ENCODE results near the gene LRP5.

The LRP5 gene

DNA sequence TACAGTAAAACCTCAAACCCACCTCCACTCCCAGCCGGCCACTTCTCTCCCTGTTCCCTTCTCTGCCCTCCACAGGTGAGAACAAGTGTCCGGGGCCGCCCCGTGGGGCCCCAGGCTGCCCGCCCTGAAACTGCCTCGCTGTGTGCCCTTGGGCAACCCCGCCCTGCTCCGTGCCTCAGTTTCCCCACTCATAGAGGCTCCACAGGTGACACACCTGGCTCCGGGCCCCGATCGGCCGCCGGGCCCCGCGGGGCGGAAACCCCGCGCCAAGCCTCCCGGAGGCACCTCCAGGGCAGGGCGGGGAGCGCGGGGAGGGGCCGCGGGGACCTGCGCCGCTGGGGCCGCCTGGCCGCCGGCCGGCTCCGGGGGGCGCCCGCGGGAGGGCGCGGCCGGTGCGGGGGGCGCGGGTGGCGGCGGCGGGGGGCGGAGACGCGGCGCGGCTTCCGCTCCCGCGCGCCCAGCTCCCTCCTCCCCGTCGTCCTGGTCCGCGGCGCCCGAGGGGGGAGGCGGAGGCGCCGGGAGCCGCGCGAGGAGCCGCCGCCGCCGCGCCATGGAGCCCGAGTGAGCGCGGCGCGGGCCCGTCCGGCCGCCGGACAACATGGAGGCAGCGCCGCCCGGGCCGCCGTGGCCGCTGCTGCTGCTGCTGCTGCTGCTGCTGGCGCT is at the start of gene LRP5:
LRP5 (plus strand) TSS at position 475 of the 663 bp plus-strand sequence; CDS start at position 599, 124 bp downstream.
- no peak for DNase-seq (ENCODE audit: low read depth, low spot score)

DNA sequence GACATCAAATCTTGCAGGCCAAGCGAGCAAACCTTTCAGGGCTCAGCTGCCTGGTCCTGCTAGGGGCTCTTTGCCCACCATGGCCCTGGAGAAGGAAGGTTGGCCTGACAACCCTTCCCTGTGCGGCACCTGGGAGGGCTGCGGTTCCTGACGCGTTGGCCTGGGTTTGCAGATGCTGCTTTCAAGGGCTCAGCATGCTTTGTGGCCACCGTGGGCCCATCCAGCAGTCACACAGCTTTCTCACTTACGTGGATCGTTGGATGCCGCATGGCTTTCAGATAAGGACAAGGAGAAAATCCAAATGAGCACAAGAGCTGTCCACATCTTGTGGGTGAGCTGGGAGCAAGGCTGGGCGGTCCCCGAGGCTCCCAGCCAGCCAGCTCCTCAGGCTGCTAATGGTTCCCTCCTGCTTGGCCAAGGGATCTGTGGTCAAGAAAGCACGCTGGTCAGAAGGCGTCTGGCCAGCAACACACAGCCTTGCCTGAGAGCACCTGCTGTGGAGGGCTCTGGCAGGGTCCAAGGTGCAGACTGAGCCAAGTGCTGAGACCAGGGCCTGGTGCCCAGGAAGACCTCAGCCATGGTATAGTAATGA is 48.9 kb upstream of the LRP5 start:
- no peak for DNase-seq (ENCODE audit: low read depth, low spot score)

DNA sequence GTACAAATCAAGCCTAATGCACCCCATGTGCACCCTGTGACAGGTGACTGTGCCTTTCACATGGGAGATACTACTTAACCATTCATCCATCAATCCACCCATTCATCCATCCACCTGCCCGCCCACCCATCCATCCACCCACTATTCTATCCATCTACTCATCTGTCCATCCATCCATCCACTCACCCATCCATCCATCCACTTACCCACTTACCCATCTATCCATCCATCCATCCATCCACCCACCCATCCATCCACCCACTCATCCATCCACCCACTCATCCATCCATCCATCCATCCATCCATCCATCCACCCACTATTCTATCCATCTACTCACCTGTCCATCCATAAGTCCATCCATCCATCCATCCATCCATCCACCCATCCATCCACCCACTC is 48.1 kb upstream of the LRP5 start:
- no peak for DNase-seq (ENCODE audit: low read depth, low spot score)

DNA sequence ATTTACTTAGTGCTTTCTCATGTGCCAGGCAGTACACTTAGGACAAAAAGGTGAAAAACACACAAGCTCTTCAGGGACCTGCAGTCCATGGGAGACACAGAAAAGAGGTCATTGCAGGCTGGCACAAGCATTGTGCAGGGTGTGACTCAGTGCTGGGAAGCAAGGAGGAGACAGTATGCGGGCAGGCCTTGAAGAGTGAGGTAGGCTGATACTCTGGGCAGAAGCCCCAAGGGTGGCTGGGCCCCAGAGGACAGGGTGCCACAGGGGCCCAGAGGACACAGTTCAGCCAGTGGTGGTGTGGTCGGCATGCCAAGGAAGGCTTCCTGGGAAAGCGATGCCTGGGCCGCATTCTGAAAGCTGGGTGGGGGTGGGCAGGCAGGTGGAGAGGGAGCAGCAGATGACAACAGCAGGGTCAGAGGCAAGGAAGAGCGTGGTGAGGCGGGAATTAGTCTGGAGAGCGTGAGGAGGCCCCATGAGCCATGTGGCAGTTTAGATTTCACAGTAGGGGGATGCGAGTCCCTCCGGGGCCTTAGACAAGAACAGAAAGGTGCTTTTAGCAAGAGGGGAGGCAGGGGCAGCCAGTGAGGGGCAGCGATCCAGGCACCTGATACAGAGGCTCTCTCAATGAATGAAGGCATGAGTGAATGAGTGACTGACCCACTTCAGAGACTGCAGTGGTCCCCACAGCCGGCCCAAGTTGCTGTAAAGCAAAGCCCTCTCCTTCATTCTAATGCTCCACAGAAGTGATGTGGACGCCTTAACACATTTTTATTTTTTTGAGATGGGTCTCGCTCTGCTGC is 47.5 kb upstream of the LRP5 start:
- DNase-seq (ENCODE audit: low read depth, low spot score): no peak

DNA sequence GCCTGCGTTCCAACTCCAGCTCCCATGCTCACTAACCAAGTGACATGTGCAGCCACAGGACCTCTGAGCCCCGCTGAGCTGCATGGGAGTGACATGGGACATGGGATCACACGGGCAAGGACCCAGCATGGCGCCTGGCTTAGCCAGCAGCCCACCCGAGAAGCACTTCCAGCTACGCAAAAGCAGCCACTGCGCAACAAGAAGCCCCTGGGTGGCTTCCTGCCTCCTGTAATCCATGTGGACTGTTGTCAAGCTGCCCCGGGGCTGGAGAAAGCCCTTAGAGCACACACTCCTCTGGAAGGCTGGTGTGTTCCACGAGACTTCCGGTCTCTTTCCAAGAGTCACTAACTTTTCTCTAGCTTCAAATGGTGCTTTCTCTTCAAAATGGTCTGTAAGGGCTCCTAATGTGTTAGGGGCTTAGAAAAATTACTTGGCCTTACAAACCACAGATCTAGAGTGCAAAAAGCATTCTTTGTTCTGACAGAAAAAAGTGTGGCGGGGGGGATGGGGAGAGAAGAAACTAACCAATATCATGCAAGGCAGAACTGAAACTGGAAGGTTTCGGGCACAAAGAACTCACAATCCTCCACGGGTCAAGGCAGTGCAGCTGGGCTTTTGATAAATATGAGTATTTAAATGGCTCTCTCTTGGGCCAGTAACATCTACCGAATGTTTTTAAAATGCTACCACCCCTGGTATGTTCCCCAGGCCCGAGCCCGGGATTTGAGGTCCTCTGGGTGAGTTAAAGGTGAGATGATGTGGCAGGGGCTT is 46.1 kb upstream of the LRP5 start:
- no peak for DNase-seq (ENCODE audit: low read depth, low spot score)

DNA sequence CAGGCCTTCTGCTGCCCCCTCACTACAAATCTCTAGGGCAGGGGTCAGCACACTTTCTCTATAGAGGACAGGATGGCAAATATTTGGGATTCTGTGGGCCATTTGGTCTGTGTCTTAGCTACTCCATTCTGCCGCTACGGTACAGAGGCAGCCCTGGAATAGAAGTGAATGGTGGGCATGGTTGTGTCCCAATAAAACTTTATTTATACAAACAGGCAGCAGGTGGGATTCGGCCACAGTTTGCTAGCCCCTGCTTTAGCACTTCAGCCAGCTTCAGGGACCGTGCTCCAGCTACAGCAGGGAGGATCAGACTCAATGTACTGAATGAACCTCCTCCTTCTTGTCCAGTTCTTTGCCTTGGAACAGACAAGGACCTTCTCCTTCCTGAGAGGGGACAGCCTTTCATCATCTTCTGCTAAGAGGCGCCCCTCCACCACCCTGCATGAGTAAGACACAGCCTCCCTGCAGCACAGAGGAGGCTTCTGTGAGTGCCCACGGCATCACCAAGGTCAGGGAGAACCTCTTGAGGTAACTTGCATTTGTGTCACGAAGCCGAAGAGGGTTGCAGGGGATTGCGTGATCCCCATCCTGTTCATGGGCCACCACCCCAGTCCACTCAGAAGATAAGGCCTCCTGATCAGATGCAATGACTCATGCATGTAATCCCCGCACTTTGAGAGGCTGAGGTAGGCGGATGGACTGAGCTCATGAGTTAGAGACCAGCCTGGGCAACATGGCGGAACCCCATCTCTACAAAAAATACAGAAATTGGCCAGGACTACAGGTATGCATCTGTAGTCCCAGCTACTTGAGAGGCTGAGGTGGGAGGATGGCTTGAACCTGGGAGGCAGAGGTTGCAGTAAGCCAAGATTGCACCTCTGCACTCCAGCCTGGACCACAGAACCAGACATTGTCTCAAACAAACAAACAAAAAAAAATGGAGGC is 45.2 kb upstream of the LRP5 start:
- no peak for DNase-seq (ENCODE audit: low read depth, low spot score)

DNA sequence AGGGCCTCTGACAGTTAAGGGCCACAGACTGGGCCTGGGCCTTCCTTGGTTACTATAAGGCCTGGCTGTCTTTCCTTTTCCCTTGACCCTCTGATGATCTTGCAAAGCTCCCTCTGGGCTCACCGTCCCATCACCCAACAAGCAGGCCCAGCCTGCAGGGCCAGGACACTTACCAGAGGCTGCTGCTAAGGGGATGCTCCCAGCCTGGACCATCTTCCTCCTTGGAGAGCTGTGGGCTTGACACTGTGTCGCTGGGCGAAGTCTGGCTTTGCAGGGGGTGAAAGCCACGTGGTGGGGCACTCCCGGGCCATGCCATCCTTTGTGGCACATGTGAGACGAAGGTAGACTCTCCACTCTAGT is 44.5 kb upstream of the LRP5 start:
- no peak for DNase-seq (ENCODE audit: low read depth, low spot score)

DNA sequence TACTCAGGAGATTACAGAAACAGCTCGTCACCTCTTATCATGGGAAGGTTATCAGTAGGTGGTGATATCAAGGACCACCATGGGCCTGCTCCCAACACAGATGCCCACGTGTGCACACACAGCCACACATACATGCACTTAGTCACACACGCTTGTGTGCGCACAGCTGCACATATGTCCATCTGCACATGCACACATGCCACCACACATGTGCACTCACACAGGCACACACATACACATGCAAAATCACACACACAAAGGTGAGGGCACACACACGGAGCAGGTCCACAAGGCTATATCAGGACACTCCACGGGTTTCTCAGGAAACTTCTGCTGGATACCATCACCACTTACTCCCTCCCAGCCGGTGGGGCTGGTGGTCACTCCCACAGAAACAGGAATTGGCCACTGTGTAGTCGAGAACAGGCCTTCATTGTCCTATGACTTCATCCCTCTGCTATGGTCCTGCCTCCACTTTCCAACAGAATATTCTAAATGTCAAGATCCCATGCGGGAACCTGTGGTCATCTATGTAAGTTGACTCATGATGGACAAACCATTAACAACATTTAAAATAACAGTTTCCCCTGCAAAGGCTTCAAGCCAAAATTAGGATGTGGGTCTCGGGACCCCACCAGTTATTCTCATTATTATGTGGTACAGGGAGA is 42.8 kb upstream of the LRP5 start:
- no peak for DNase-seq (ENCODE audit: low read depth, low spot score)

DNA sequence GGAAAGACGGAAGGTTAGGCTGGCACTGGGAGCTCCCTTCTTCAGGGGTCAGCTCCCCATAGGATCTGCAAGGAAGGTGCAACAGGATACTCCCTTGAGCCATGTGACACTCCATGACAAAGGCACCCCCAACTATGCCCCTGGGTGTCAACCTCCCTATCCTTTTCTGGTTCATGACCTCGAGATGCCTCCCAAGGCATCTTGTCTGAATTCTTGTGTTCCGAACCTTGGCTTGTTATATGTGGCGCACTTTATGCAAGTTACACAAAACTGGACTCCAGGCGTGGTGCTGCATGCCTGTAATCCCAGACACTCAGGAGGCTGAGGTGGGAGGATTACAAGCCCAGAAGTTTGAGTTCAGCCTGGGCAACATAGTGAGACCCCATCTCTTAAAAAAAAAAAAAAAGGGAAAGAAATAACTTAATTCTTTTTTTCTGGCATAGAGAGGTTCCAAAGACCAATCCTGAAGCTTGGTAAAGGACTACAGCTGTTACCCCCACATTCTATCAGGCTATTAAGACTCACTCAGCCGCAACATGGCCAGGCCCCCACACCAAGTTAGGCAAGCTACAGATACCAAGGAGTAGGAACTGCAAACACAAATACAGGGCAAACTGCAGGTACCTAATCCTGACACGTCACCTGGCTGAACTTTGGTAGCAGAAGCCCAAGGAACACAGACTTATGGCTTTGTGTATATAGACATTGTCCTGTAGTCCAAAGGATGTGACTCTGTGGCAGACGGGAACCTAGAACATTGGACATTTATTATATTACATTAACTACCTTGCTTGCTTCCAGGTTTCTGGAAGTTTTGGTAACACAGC is 42.0 kb upstream of the LRP5 start:
- no peak for DNase-seq (ENCODE audit: low read depth, low spot score)

DNA sequence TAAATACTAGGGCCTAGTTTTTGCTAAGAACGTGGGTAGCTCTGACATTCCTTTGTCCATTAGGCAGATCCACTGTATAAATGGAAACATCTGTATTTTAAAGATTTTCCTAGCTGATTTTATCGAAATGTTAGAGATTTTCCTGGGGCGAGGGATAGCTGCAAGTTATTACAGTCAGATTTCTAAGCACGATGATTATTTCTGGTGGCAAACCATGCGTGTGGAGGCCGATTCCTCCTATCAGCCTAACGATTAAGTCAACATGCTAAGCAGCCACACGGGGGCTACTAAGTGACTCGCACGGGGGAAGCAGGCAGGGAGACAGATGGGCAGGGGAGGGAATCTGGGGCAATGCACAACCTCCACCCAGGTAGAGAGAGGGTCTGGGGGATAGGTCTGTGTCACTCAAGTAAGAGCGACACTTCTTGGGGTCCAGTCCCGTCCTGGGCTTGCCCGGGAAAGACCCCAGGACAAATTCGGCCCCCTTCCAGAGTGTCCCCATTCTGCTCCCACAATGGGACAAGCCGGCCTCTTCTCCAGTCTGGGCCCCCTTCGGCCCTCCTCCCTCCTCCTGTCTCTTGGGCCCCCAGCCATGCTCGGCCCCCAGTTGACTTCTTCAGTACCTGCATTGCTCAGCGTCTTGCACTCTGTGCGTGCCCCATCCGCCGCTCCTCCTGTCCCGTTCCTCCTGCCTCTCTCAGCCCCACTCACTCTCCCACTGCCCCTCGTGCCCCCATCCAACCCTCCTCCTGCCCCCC is 41.2 kb upstream of the LRP5 start:
- DNase-seq (ENCODE audit: low read depth, low spot score): peak; percentile 15

DNA sequence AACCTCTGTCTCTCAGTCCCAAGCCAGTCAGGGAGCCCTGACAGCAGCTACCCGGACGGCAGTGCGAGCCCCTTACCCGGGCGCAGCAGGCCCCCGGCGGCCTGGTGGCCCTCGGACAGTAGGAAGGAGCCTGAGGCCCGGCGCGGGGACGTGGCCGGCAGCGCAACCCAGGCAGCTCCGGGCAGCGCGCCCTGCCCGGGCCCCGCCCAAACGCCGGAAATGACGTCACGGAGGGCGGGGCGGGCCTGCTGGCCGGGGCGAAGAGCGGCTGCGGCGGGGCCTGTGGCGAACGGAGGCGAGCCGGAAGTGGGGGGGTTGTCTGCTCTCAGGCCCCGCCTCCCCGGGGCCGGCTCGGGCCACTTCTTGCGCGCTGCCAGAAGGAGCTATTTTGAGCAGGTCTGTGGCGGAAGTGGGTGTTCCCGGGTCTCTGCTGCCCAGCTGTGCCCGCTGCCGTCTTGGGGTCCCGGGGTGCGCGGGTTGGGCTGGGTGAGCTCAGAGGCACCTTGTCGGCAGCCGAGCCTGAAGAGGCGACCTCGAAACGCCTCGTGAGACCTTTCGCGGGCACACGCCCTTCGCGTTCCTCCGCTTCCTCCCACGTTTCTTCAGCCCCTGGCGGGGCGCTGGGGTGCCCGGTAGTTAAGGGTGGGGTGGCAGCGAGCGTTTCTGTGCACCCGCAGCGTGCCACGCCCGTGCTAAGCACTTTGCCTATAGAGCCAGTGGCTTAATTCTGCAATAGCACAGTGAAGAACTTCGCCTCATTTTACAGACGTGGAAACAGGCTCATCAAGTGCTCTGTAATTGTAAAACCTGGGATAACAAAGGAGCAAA is 40.4 kb upstream of the LRP5 start, which contains the start of gene C11orf24:
C11orf24 (minus strand) TSS at position 193 of the 828 bp plus-strand sequence. CDS start 8,206 bp downstream, outside the sequence.
- peak; percentile 59 for DNase-seq (ENCODE audit: low read depth, low spot score)

DNA sequence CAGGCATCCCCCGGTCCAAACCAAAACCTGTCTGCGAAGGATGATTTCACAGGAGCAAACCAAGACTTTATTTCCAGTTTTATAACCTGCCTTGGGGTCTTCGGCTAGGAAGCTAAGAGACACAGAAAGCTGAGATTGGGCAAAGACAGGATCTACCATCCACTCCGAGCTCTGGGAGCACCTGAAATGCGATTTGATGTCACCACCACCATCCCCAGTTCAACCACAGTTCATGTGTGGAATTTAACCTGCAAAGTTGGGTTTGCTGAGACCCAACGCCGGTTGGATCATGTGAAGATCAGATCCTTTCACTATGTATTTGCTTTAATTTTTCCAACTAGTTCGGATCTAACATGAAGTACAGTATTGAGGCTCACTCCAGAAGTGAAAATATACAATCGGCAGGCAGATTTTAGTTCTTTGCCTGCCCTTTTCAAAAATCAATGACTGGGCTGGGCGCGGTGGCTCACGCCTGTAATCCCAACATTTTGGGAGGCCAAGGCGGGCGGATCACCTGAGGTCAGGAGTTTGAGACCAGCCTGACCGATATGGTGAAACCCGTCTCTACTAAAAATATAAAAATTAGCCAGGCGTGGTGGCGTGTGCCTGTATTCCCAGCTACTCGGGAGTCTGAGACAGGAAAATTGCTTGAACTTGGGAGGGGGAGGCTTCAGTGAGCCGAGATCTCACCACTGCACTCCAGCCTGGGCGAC is 39.2 kb upstream of the LRP5 start:
- no peak for DNase-seq (ENCODE audit: low read depth, low spot score)

DNA sequence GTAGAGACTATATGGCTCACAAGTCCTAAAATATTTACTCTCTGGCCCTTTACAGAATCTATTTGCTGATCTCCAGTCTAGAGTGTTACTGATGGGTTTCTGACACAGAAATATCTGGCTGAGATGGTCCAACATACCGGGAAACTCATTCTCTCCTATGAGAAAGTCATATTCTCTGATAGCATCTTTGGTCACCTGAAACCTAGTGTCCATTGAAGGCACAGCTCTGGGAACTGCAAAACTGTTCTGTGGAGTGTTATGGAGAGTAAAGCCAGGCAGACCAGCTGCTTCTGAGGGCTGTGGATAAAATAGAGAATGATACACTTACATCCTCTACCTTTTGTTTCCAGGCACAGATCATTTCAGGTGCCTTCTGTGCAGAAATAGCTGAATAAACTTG is 38.1 kb upstream of the LRP5 start:
- no peak for DNase-seq (ENCODE audit: low read depth, low spot score)

DNA sequence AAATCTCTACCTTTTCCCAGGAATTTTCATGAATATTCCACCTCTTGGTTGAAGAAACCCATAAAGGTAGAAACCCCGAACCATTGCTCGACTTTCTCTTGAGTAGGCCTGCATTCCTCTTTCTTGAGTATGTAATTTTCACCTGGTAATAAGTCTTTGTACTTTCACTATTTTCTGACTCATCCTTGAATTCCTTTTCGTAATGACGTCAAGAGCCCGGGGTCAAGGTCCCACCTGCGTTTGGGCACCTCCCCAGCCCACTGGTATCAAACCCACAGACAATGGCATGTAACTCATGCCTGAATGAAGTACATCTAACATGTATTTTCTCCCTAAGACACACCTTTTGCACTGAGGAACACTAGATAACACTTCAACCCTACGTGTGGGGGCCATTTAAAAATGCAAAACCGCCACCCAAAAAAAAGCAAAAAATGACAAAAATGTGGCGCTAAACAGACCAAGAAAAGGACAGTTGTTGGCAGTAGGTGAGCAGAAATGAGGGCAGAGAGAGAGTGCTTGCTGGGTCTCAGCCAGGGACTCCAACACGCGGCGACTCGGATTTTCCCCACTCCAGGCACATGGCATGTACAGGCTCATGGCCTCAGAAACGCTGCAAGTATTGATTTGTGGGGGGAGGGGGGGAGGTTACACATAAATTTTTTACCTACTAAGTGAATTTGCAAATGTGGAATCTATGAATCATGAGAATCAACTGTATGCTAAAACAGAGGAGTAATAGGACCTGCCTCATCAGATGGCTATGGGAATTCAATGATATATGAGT is 36.5 kb upstream of the LRP5 start:
- no peak for DNase-seq (ENCODE audit: low read depth, low spot score)

DNA sequence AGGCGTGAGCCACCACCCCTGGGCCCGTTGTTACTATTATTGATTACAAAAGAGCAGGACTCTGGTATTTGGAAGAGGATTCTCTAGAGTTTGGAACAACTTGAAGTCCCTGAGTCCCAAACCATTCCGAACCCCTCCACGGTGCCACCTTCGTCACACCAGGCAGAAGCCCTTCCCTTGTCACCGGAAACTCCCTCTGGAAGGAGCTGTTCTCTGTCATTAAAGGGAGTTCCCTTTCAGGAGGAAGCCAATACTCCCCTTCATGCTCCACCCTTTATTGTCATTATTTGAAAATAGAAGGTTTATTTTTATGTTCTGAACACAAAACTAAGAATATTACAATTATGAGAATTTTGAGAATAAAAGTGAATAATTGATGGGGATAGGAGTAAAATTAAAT is 35.5 kb upstream of the LRP5 start:
- DNase-seq (ENCODE audit: low read depth, low spot score): no peak

DNA sequence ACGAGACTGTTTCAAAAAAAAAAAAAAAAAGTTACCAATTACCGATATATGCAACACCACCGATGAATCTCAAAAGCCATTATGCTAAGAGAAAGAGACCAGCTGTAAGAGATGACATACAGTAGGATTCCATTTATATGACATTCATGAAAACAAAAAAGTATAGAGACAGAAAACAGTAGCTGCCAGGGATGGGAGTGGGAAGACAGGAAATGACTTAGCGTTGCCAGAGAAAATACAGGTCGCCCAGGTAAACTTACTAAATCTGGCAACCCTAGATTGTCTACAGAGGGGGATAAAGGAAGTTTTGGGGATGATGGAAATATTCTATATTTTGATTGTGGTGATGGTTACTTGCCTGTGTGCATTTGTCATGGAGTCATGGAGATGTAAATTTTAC is 32.7 kb upstream of the LRP5 start:
- DNase-seq (ENCODE audit: low read depth, low spot score): no peak
